Urinary bladder (tissue), 4 donors: ENCODE measurements around the gene NMRK1. TPM values are rescaled to one million over a fixed set of nuclear protein-coding genes. Genes with fewer than 3 reads are reported as not detected.

Experiments
- DNase-seq: peaks from one replicate; pipeline ENCODE4 v3.0.0-alpha.2; 2015; ENCODE audit errors: extremely low spot score
- H3K27ac ChIP-seq: one replicate; pipeline ENCODE4 v1.5.1; 2013; ENCODE audit warnings: low read depth, mild to moderate bottlenecking, moderate library complexity
- H3K36me3 ChIP-seq: one replicate; pipeline ENCODE4 v1.6.1; 2013; ENCODE audit warnings: mild to moderate bottlenecking, moderate library complexity; ENCODE audit not compliant: insufficient read depth
- H3K4me1 ChIP-seq: one replicate; pipeline ENCODE4 v1.6.1; 2013; ENCODE audit warnings: mild to moderate bottlenecking, moderate library complexity; ENCODE audit not compliant: insufficient read depth
- H3K4me3 ChIP-seq: one replicate; pipeline ENCODE4 v1.5.1; 2013; ENCODE audit warnings: low read depth, low read length
- WGBS: extraction: QIAGEN DNeasy Blood & Tissue Kit; methylation state at CpG from one replicate; pipeline ENCODE4 v1.1.7; 2013; 5-methylcytosine and 5-hydroxymethylcytosine counted together
- polyA plus RNA-seq: library from polyadenylated mRNA; stranded (reverse); fragments of 200-250 nt; gene quantifications from one replicate; pipeline ENCODE4 v1.2.3, GENCODE V29; 2013
- total RNA-seq: library from RNA; depleted of rRNA; stranded (reverse); fragments of >200 nt; gene quantifications from one replicate; pipeline ENCODE4 v1.2.3, GENCODE V29; 2014
- donor health status: healthy with polysubstance abuse.
- donor health status: healthy.

The NMRK1 gene
- total and polyA plus RNA-seq, 2 donors, result 18.9 to 20.4 TPM

DNA sequence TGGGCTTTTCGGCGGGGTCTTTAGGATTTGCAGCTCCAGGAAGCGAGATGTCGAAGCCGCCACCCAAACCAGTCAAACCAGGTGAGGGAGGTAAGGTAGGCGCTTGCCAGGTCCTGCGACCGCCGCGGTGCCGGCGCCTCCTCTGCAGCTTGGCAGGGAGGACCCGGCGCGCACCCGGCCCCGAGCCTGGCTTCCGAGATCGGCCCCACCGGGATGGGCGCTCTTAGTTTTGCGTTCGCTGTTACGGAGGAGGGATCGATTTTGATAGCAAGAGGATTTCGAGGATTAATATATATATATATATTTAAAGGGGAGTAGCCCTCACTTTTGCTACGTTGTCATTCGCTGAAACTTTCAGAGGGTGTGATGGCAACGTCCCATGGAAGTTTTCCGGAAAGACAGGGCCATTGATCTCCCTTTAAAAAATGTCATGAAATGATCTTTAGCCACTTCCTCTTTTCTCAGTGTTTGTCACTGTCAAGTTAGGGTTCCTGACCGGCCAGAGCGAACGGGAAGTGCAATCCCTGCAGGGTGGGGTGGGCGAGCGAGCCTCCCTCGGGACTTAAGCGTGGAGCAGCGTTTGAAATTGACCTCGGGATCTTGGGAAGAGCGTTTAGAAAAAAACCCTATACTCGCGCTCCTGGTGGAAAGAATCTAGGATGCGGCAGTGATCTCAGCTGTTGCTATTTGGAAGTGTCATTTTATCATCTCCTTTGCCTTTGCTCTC lies 854 bp upstream of the NMRK1 start:
- no peaks in the 10 kb centered on the region for H3K36me3 ChIP-seq
- peak overlapping the region; percentile 85 for H3K27ac ChIP-seq
- under 1% methylated on average over 43 of the region's 43 CpGs for WGBS
- no peaks in the 10 kb centered on the region for H3K4me1 ChIP-seq
- H3K4me3 ChIP-seq, result peak overlapping the region; percentile 66
- DNase-seq, result no peak

DNA sequence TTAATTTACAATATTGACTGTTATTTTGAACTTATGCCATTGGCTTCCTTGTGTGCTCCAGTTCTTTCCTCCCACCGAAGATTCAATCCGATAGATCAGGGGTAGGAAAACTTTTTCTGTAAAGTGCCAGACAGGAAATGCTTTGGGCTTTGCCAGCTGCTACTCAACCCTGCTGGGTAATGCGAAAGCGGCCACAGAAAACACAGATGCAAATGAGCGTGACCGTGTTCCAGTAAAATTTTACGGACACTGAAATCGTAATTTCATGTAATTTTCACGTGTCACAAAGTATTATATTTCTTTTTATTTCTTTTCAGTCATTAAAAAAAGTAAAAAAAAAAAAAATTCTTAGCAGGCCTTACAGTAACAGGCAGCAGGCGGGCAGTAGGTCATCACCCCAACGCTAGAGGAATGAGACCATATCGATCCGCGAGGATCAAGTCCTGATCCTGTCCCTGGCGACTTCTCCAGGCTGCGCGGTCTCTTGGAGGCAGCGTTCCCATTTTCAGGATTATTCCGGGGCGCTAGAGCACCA lies 599 bp downstream of the NMRK1 start:
- Histone ChIP-seq H3K4me1 (no peaks in the 10 kb centered on the region), H3K27ac (peak overlapping the region; percentile 96), H3K36me3 (no peaks in the 10 kb centered on the region), H3K4me3 (peak overlapping the region; percentile 66)
- WGBS, result 7% methylated on average over 20 of the region's 20 CpGs
- no peak for DNase-seq

DNA sequence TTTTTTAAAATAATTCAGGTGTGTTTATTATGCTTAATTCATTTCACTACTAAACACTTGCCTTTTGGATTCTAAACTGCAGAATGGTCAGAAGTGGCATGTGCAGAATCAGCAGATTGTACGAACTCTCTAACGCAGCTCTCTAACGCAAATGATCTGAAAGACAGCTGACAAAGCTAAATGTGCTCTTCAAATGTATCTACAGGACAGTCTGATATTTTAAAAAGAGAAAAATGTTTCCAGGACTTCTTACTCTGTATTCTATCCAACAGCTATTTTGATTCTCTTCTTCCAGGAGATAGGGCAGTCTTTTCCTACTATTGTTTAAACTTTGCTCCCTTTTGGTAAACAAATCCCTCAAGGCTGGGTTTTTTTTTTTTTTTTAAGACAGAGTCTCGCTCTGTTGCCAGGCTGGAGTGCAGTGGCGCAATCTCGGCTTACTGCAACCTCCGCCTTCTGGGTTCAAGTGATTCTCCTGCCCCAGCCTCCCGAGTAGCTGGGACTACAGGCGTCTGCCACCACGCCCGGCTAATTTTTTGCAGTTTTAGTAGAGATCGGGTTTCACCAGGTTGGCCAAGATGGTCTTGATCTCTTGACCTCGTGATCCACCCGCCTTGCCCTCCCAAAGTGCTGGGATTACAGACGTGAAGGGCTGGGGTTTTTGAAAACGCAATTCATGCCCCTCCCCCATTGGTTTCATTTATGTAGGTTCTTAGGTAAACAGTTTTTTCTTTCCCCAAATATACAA lies 1.2 kb downstream of the NMRK1 start:
- WGBS, result 44% methylated on average over 16 of the region's 16 CpGs
- peak overlapping the region; percentile 66 for H3K4me3 ChIP-seq
- peak overlapping the region; percentile 68 for H3K27ac ChIP-seq

DNA sequence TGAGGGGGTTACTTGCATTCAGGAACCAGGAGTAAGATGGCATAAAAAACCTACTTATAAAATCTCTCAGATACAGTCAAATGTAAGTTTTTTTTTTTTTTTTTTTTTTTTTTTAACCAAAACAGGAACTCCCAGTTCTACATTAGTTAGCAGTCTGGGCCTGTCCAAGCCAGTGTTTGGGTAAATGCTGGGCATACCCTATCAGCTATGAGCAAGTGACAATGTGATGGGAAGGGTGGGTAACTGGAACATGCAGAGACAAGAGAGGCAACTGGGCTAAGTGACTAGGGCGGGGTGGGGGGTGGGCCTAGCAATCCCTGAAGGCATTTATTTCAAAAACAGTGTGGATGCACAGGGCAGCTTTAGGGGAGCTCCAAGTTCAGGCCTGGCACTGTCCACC lies 2.3 kb downstream of the NMRK1 start:
- WGBS, result 80% methylated on average over 1 of the region's 1 CpG
- Histone ChIP-seq H3K4me3 (no peak overlapping the region), H3K36me3 (no peaks in the 10 kb centered on the region), H3K27ac (peak overlapping the region; percentile 14), H3K4me1 (no peaks in the 10 kb centered on the region)
- peak; percentile 78 for DNase-seq

More for the DNA sequence above, 1.2 kb downstream of the NMRK1 start:
- H3K36me3 ChIP-seq, result no peaks in the 10 kb centered on the region
- DNase-seq, result no peak
- no peaks in the 10 kb centered on the region for H3K4me1 ChIP-seq

DNA sequence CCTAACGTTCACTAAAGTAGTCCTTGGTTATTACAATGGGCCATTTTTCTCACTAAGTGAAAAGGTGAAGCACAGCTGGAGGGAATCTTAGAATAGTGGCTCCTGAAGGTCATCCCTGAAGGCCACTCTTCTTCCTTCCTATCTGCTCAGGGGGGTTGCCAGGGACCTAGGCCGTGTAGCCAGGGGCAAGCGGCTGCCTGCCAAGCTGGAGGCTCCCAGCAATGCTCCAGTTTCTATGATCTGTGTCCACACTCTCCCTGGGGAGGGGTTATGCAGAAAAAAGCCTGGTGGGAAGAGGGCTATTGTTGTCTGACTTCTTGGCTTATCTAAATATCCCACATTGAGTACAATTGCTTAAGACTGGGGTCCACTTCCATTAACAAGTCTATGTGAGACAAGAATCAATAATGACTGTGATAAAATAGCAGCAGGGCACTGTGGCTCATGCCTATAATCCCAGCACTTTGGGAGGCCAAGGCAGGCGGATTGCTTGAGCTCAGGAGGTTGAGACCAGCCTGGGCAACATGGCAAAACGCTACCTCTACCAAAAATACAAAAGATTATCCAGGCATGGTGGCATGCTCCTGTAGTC lies 3.8 kb downstream of the NMRK1 start:
- no peak for DNase-seq
- no peak overlapping the region for H3K4me3 ChIP-seq
- H3K4me1 ChIP-seq, result no peaks in the 10 kb centered on the region
- H3K36me3 ChIP-seq, result no peaks in the 10 kb centered on the region
- WGBS, result 83% methylated on average over 5 of the region's 5 CpGs
- peak overlapping the region; percentile 68 for H3K27ac ChIP-seq

DNA sequence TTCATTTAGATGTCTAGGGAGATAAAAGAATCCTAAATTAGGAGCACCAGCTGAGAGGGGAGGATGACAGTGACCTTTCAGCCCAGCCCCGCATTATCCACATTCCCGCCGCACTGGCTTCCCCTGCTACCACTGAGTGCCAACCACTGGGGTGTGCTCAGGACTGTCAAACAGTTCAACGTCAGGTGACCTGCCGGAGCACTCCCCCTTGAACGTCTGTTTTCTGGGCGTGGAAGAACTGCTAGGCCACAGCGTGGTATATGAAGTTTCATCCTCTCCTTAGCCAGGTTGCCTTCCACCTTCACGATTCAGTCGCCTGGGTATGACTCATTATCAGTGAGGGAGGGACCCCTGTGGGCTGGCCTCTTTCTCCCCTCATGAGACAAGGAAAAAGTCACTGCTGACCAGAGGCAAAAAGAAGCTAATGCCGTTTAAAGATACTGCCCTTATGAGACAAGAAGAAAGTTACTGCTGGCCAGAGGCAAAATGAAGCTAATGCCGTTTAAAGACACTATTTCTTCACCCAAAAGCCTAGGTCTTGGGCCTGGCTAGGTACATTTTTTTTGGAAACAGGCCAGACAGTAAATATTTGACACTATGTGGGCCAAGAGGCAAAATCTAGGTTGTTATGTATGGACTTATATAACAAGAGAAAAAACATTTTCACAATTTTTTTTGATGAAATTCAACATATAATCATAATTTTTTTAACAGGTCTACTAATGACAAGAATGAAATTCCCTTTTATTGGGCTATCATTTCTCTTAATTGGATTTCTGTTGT lies 4.6 kb downstream of the NMRK1 start:
- Histone ChIP-seq H3K4me3 (no peak overlapping the region), H3K36me3 (no peaks in the 10 kb centered on the region), H3K27ac (peak overlapping the region; percentile 57), H3K4me1 (no peaks in the 10 kb centered on the region)
- WGBS, result 69% methylated on average over 12 of the region's 12 CpGs
- peak; percentile 51 for DNase-seq

DNA sequence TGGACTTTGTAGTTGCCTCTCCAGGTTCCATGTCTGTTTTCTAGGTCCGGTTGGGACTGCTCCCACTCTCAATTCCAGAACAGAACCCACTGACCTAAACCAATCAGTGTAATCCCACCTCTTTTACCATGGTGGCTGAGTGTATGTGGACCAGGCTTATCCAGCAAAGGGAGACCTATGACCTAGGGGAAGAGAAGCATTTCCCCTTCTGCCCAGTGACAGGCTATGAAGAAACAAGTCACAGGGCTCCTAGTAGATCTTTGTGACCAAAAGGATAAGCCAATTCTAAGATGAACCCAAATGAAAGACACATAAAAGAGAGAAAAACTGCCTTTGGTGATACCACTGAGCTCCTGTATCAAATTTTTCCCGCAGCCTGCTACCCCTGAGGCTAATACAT lies 6.3 kb downstream of the NMRK1 start:
- no peak for DNase-seq
- WGBS, result 50% methylated on average over 2 of the region's 2 CpGs
- no peak overlapping the region for H3K4me3 ChIP-seq
- H3K4me1 ChIP-seq, result no peaks in the 10 kb centered on the region
- no peaks in the 10 kb centered on the region for H3K36me3 ChIP-seq
- H3K27ac ChIP-seq, result no peak overlapping the region

DNA sequence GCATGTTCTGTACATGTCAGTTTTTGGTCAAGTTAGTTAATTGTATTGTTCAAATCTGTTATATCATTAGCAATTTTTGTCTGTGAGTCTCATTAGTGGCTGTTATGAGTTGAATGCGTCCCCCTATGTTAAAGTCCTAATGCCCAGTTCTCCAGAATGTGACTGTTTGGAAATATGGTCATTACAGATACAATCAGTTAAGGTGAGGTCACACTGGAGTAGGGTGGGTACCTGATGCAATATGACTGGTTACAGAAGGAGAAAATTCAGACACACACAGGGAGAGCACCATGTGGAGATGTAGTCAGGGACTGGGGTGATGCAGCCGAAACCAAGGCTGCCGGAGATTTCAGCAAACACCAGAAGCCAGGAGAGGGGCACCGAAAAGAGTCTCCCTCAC lies 15.1 kb downstream of the NMRK1 start:
- DNase-seq, result no peak
- Histone ChIP-seq H3K36me3 (peaks cover 4% of the 10 kb centered on the region), H3K4me1 (no peaks in the 10 kb centered on the region), H3K27ac (no peak overlapping the region), H3K4me3 (no peak overlapping the region)
- 99% methylated on average over 4 of the region's 4 CpGs for WGBS

DNA sequence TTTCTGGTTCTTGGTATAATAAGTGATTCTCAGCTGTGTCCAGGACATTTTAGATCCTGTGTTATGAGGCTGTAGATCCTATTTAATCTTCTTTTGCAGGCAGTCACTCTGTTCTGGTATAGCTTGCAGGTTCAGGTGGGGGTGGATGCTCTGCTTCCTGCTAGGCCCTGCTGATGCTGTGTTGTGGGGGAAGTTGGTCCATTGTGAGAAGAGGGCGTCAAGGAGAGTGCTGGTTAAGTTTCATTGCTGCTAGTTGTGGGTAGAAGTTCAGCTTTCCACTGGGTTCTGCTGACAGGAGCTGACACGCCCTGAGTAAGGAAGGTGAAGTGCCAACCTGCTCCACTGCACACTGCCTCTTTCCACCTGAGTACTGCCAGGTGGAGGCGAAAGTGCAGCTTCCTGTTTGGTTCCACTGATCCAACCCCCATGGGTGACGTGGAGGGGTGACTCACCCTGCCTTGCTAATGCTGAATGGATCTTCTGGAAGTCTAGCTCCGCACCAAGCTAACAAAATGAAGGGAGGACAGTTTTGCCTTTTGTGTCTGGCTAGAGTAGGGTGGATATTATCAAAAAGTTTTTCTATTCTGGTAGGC lies 16.3 kb downstream of the NMRK1 start:
- Histone ChIP-seq H3K4me1 (no peaks in the 10 kb centered on the region), H3K36me3 (peaks cover 4% of the 10 kb centered on the region), H3K4me3 (no peak overlapping the region), H3K27ac (no peak overlapping the region)
- no peak for DNase-seq
- 81% methylated on average over 5 of the region's 5 CpGs for whole genome bisulfite sequencing

DNA sequence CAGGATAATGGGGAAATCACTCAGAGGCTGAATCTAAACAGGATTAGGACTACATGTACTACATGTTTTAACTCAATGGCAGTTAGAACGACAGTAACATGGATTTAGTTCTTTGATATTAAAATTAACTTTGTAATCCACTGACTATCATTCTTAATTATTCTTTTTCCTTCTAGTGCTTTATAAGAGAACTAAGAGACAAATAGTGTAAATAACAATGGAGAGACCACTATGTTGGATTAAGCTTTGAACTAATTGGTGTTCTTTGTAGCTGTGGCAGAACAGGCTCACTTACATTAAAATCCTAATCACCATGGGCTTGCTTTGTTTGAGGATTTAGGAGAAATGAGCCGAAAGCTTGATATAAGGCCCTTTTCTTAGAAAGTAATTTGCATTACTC lies 18.8 kb downstream of the NMRK1 start:
- Histone ChIP-seq H3K4me3 (no peak overlapping the region), H3K27ac (no peak overlapping the region), H3K36me3 (no peaks in the 10 kb centered on the region), H3K4me1 (no peaks in the 10 kb centered on the region)
- no peak for DNase-seq
- 42% methylated on average over 2 of the region's 2 CpGs for WGBS

DNA sequence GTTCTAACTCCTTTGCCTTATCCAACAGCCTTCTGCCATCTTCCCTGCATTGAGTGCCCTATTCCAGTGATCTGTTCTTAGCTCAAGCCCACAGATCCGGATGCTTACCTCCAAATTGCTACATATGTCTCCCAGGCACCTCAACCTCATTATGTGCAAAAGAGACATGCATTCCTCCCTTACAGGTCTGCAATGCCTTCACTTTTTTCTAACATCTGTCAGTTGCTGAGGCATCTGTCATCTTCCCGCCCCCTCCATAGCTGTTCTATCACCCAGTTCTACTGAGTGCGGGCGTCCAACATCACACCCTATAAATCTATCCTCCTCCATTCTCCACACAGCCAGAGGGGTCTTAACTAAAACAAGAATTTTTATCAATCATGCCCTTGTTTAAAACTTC lies 20.1 kb downstream of the NMRK1 start:
- Histone ChIP-seq H3K4me3 (no peak overlapping the region), H3K36me3 (no peaks in the 10 kb centered on the region), H3K27ac (no peak overlapping the region), H3K4me1 (no peaks in the 10 kb centered on the region)
- 70% methylated on average over 4 of the region's 4 CpGs for WGBS
- no peak for DNase-seq

DNA sequence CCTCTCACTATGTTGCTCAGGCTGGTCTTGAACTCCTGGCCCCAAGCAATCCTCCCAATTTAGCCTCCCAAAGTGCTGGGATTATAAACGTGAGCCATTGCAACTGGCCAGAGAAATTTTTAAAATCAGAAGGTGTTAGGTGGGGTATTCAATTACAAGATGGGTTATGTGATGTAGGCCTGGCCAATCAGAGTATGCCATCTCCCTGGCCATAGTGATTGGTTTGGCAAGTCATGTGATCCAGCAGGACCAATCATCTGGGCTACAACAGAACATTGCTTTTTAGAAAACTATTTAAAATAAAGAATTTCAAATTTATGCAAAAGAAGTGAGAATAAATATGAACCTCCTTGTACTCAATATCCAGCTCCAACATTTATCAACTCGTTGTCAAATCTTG lies 22.4 kb downstream of the NMRK1 start:
- Histone ChIP-seq H3K27ac (no peak overlapping the region), H3K36me3 (no peaks in the 10 kb centered on the region), H3K4me3 (no peak overlapping the region), H3K4me1 (no peaks in the 10 kb centered on the region)
- no peak for DNase-seq
- 44% methylated on average over 2 of the region's 2 CpGs for WGBS
